Activated naive CD4-positive, alpha-beta T cell treated with anti-CD3 and anti-CD28 coated beads for 36 hours (primary cell): Measurements from ENCODE around the gene TMED10. TPM values are rescaled to one million over a fixed set of nuclear protein-coding genes. Genes with fewer than 3 reads are reported as not detected.
"Not testable (repeated sequence)": the region's sequence is repeated elsewhere in the genome, so short reads cannot be mapped to it uniquely, and the experiment has no call there.

Experiments used
- CTCF ChIA-PET: fragments of 350-600 bp; sonication (Branson Sonifier 250); formaldehyde crosslinking; loops from one replicate; lab custom pipeline; 2021; ENCODE audit warnings: antibody characterized with exemption; lab: Charles Lee
- DNase-seq: peaks from one replicate; pipeline ENCODE4 v3.0.0-alpha.2; 2020
- H3K27ac Mint-ChIP-seq: one replicate; pipeline ENCODE4 v1.8.0; 2021; ENCODE audit warnings: mild to moderate bottlenecking, mixed read lengths
- H3K27me3 Mint-ChIP-seq: one replicate; pipeline ENCODE4 v1.8.0; 2021; ENCODE audit warnings: low read depth, mixed read lengths
- H3K36me3 Mint-ChIP-seq: one replicate; pipeline ENCODE4 v1.8.0; 2021; ENCODE audit warnings: low read depth, mixed read lengths
- H3K4me1 Mint-ChIP-seq: one replicate; pipeline ENCODE4 v1.8.0; 2021; ENCODE audit warnings: low read depth, mixed read lengths
- H3K4me3 Mint-ChIP-seq: one replicate; pipeline ENCODE4 v1.8.0; 2021; ENCODE audit warnings: mild to moderate bottlenecking, moderate library complexity, mixed read lengths
- H3K9me3 Mint-ChIP-seq: one replicate; pipeline ENCODE4 v1.8.0; 2021; ENCODE audit warnings: mixed read lengths
- intact Hi-C: fragments of 100-400 bp; cut with micrococcal nuclease; formaldehyde crosslinking; loops from one replicate; pipeline ENCODE4 v1.15.1; 2023
- total RNA-seq, 2 experiments: library from RNA; stranded (reverse); gene quantifications; one replicate each; pipeline ENCODE4 v1.2.3, GENCODE V29; 2021

Gene TMED10
- total RNA-seq, 2 experiments from 2014 or later: 151 to 156 TPM

GRCh38 chr14:75153295-75153694 is 23.1 kb downstream of the TMED10 start:
- peaks cover 3% of the 10 kb centered on the region for H3K36me3 Mint-ChIP-seq
- no peak overlapping the region for H3K4me3 Mint-ChIP-seq
- CTCF ChIA-PET: interaction anchor here (0.6 to 1.5 kb wide), 5 partner anchors 12 to 151 kb away, joined by 3 read pairs; no protein-coding TSS in a partner anchor
- no peaks in the 10 kb centered on the region for H3K9me3 Mint-ChIP-seq
- no peak overlapping the region for H3K27ac Mint-ChIP-seq
- no peak for DNase-seq
- H3K27me3 Mint-ChIP-seq: no peaks in the 10 kb centered on the region
- intact Hi-C loops: no loop called here
- peaks cover 47% of the 10 kb centered on the region for H3K4me1 Mint-ChIP-seq

GRCh38 chr14:75151851-75152250 is 24.6 kb downstream of the TMED10 start:
- no peak overlapping the region for H3K27ac Mint-ChIP-seq
- no peak overlapping the region for H3K4me3 Mint-ChIP-seq
- H3K36me3 Mint-ChIP-seq: peaks cover 4% of the 10 kb centered on the region
- DNase-seq: no peak
- CTCF ChIA-PET: no interaction called here
- H3K27me3 Mint-ChIP-seq: no peaks in the 10 kb centered on the region
- intact Hi-C loops: no loop called here
- no peaks in the 10 kb centered on the region for H3K9me3 Mint-ChIP-seq
- H3K4me1 Mint-ChIP-seq: peaks cover 47% of the 10 kb centered on the region

DNA sequence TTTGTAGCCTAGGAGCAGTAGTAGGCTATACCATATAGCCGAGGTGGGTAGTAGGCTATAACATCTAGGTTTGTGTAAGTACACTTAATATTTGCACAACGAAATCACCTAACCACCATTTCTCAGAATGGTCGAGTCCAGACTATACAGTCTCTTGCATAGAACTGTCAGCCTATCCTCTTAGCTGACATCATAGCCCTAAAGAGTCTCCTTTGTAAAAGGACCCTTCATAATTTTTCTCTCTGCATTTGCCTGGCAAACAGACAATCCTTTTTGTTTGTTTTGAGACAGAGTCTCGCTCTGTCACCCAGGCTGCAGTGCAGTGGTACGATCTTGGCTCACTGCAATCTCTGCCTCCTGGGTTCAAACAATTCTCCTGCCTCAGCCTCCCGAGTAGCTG is 25.8 kb downstream of the TMED10 start:
- intact Hi-C loops, H3K27ac Mint-ChIP-seq: not testable (repeated sequence)
- peaks cover 13% of the 10 kb centered on the region for H3K36me3 Mint-ChIP-seq

DNA sequence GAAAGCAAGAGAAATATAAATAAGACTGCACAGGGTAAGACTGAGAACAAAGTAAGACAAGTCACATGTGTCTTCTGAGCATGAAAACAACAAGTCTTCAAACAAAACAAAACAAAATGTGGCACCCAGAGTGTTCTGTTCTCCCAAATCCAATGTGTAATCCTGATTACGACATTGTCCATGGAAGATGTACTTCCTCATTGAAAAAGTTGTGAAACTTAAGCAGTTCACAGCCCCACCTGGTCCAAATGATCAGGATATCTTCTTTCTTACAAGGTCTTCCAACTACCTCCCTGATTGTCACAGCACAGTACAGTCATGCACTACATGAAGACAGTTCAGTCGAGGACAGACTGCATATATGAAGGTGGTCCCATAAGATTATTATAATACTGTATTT is 26.3 kb downstream of the TMED10 start:
- no peaks in the 10 kb centered on the region for H3K9me3 Mint-ChIP-seq
- no peak for DNase-seq
- intact Hi-C loops: no loop called here
- peaks cover 13% of the 10 kb centered on the region for H3K36me3 Mint-ChIP-seq
- CTCF ChIA-PET: no interaction called here
- H3K27ac Mint-ChIP-seq: no peak overlapping the region
- H3K4me3 Mint-ChIP-seq: no peak overlapping the region
- H3K4me1 Mint-ChIP-seq: peaks cover 50% of the 10 kb centered on the region
- no peaks in the 10 kb centered on the region for H3K27me3 Mint-ChIP-seq

More for the DNA sequence above, 25.8 kb downstream of the TMED10 start:
- H3K4me1 Mint-ChIP-seq: peaks cover 49% of the 10 kb centered on the region
- H3K4me3 Mint-ChIP-seq, H3K27me3 Mint-ChIP-seq, DNase-seq, H3K9me3 Mint-ChIP-seq, CTCF ChIA-PET: not testable (repeated sequence)

DNA sequence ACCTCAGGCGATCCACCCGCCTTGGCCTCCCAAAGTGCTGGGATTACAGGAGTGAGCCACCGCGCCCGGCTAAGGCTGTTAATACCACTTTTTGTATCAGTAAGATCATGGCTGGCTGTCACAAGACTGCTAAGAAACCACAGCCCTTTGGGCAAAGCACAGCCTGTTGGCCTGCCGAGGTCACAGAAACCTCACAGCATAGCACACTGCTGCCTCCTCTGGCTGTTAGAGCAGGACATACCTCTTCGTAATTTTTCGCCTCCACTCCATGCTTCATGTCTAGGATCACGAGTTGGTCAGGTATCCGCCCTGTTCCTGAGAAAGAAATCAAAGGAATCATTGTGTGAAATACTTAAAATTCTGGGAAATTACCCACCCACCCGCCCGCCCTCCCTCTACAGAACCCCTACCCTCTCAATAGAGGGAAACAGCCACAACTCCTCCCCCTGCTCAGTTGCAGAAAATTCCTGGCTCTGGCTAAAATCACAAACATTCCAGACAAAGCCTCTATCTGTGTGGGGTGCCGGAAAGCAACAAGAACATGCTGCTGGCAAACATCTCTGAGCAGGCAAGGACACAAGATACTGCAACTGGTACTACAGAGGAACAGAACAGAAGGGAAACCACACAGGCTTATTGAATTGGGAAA is 28.9 kb downstream of the TMED10 start:
- CTCF ChIA-PET: interaction anchor here (0.6 to 1.1 kb wide), 2 partner anchors 9 to 25 kb away, joined by 3 to 6 read pairs; no protein-coding TSS in a partner anchor
- Mint-ChIP-seq H3K9me3 (no peaks in the 10 kb centered on the region), H3K4me1 (peaks cover 60% of the 10 kb centered on the region), H3K36me3 (peaks cover 19% of the 10 kb centered on the region), H3K4me3 (no peak overlapping the region), H3K27me3 (no peaks in the 10 kb centered on the region), H3K27ac (no peak overlapping the region)
- intact Hi-C loops: no loop called here
- DNase-seq: peak; percentile 25

- H3K4me3 Mint-ChIP-seq: no peak overlapping the region
- peaks cover 19% of the 10 kb centered on the region for H3K36me3 Mint-ChIP-seq
- H3K27me3 Mint-ChIP-seq: no peaks in the 10 kb centered on the region
- H3K27ac Mint-ChIP-seq: peak overlapping the region; percentile 43
- CTCF ChIA-PET: interaction anchor here (0.9 to 1.3 kb wide), 5 partner anchors 13 to 160 kb away, joined by 3 to 6 read pairs (median 4); no protein-coding TSS in a partner anchor
- no peaks in the 10 kb centered on the region for H3K9me3 Mint-ChIP-seq
- peaks cover 60% of the 10 kb centered on the region for H3K4me1 Mint-ChIP-seq
- DNase-seq: peak; percentile 46
- intact Hi-C loops: loop anchor here (2.0 to 5.0 kb wide), 2 partner anchors 14 to 102 kb away; no protein-coding TSS in a partner anchor
Measured at GRCh38 chr14:75144944-75145343, 31.5 kb downstream of the TMED10 start.

GRCh38 chr14:75143761-75144527 is 32.5 kb downstream of the TMED10 start:
- intact Hi-C loops: loop anchor here (2.0 to 5.0 kb wide), 3 partner anchors 15 to 103 kb away; partner anchors contain the start of gene NEK9
- H3K4me1 Mint-ChIP-seq: peaks cover 65% of the 10 kb centered on the region
- H3K36me3 Mint-ChIP-seq: peaks cover 19% of the 10 kb centered on the region
- no peaks in the 10 kb centered on the region for H3K27me3 Mint-ChIP-seq
- no peak overlapping the region for H3K27ac Mint-ChIP-seq
- H3K4me3 Mint-ChIP-seq: no peak overlapping the region
- DNase-seq: no peak
- H3K9me3 Mint-ChIP-seq: no peaks in the 10 kb centered on the region
- CTCF ChIA-PET: interaction anchor here (0.8 to 2.5 kb wide), 6 partner anchors 12 to 151 kb away, joined by 3 to 9 read pairs (median 4); no protein-coding TSS in a partner anchor

GRCh38 chr14:75142494-75142893 is 33.9 kb downstream of the TMED10 start:
- Mint-ChIP-seq H3K27me3 (no peaks in the 10 kb centered on the region), H3K36me3 (peaks cover 20% of the 10 kb centered on the region), H3K4me1 (peaks cover 66% of the 10 kb centered on the region), H3K27ac (no peak overlapping the region), H3K9me3 (no peaks in the 10 kb centered on the region), H3K4me3 (no peak overlapping the region)
- intact Hi-C loops: loop anchor here (1.0 to 5.0 kb wide), 3 partner anchors 16 to 154 kb away; partner anchors contain the start of gene NEK9
- CTCF ChIA-PET: interaction anchor here (0.7 to 2.5 kb wide), 4 partner anchors 11 to 346 kb away, joined by 3 to 9 read pairs (median 4); no protein-coding TSS in a partner anchor
- DNase-seq: no peak

DNA sequence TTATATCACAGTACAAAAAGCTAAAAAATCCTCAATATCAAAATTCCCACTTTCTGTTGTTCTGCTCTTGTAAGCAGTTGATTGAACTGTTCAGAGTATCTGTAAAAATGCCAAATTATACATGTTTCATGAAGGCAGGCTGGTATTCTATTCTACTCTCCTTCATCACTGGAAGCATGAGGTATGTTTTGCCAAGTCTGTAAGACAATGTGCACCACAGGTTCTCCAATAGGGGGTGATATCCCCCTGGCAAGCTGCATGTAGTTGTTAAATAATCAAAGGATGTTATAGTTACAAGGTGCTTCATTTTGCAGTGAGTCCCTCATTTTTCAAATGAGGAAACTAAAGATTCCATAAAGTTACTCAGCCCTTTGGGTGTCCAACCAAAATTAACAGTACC is 34.4 kb downstream of the TMED10 start:
- H3K36me3 Mint-ChIP-seq: peaks cover 20% of the 10 kb centered on the region
- intact Hi-C loops: loop anchor here (1.0 to 5.0 kb wide), 3 partner anchors 15 to 154 kb away; partner anchors contain the start of gene NEK9
- CTCF ChIA-PET: interaction anchor here (0.7 to 2.5 kb wide), 4 partner anchors 11 to 160 kb away, joined by 3 to 9 read pairs (median 4); no protein-coding TSS in a partner anchor
- H3K27me3 Mint-ChIP-seq: no peaks in the 10 kb centered on the region
- DNase-seq: peak; percentile 51
- no peak overlapping the region for H3K4me3 Mint-ChIP-seq
- H3K4me1 Mint-ChIP-seq: peaks cover 62% of the 10 kb centered on the region
- no peak overlapping the region for H3K27ac Mint-ChIP-seq
- no peaks in the 10 kb centered on the region for H3K9me3 Mint-ChIP-seq

- Mint-ChIP-seq H3K4me1 (peaks cover 56% of the 10 kb centered on the region), H3K27me3 (no peaks in the 10 kb centered on the region), H3K27ac (no peak overlapping the region), H3K4me3 (no peak overlapping the region), H3K9me3 (no peaks in the 10 kb centered on the region), H3K36me3 (peaks cover 13% of the 10 kb centered on the region)
- DNase-seq: no peak
- CTCF ChIA-PET: interaction anchor here (0.7 to 2.0 kb wide), 5 partner anchors 10 to 161 kb away, joined by 3 to 6 read pairs (median 4); no protein-coding TSS in a partner anchor
- intact Hi-C loops: loop anchor here (5.0 kb wide), 1 partner anchor 106 kb away; no protein-coding TSS in a partner anchor
Measured at GRCh38 chr14:75141062-75141461, 35.4 kb downstream of the TMED10 start.

DNA sequence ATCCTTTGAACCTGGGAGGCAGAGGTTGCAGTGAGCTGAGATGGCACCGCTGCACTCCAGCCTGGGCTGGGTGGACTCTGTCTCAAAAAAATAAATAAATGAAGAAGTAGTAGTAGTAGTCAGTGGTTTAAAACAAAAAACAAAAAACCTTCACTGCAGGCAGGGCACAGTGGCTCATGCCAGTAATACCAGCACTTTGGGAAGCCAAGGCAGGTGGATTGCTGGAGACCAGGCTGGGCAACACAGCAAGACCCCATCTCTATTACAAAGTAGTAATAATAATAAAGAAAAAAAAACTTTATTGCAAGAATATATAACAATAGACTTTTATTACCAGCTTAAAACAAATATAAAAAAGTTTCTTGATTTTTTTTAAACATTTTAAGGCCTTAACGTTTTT is 35.8 kb downstream of the TMED10 start:
- H3K36me3 Mint-ChIP-seq: peaks cover 13% of the 10 kb centered on the region
- H3K9me3 Mint-ChIP-seq: no peaks in the 10 kb centered on the region
- H3K27ac Mint-ChIP-seq: no peak overlapping the region
- H3K27me3 Mint-ChIP-seq: no peaks in the 10 kb centered on the region
- intact Hi-C loops: loop anchor here (5.0 kb wide), 1 partner anchor 107 kb away; no protein-coding TSS in a partner anchor
- H3K4me1 Mint-ChIP-seq: peaks cover 54% of the 10 kb centered on the region
- DNase-seq: no peak
- CTCF ChIA-PET: interaction anchor here (0.7 to 2.0 kb wide), 5 partner anchors 10 to 162 kb away, joined by 3 to 6 read pairs (median 4); no protein-coding TSS in a partner anchor
- H3K4me3 Mint-ChIP-seq: no peak overlapping the region

- no peaks in the 10 kb centered on the region for H3K27me3 Mint-ChIP-seq
- CTCF ChIA-PET: interaction anchor here (0.6 to 7.0 kb wide), 5 partner anchors 9 to 164 kb away, joined by 3 to 78 read pairs (median 5); no protein-coding TSS in a partner anchor
- peaks cover 40% of the 10 kb centered on the region for H3K4me1 Mint-ChIP-seq
- DNase-seq: no peak
- H3K27ac Mint-ChIP-seq: no peak overlapping the region
- no peaks in the 10 kb centered on the region for H3K9me3 Mint-ChIP-seq
- intact Hi-C loops: no loop called here
- H3K36me3 Mint-ChIP-seq: peaks cover 15% of the 10 kb centered on the region
- no peak overlapping the region for H3K4me3 Mint-ChIP-seq
Measured at GRCh38 chr14:75139185-75139584, 37.2 kb downstream of the TMED10 start.
